NCI-H524 (cell line): ENCODE results near the gene NEK11.

ENCODE experiments used
- DNase-seq, 2 experiments: peaks; one replicate each; lab custom pipeline; 2025; lab: John Stamatoyannopoulos, UW

NEK11 gene, protein sequence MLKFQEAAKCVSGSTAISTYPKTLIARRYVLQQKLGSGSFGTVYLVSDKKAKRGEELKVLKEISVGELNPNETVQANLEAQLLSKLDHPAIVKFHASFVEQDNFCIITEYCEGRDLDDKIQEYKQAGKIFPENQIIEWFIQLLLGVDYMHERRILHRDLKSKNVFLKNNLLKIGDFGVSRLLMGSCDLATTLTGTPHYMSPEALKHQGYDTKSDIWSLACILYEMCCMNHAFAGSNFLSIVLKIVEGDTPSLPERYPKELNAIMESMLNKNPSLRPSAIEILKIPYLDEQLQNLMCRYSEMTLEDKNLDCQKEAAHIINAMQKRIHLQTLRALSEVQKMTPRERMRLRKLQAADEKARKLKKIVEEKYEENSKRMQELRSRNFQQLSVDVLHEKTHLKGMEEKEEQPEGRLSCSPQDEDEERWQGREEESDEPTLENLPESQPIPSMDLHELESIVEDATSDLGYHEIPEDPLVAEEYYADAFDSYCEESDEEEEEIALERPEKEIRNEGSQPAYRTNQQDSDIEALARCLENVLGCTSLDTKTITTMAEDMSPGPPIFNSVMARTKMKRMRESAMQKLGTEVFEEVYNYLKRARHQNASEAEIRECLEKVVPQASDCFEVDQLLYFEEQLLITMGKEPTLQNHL

DNA sequence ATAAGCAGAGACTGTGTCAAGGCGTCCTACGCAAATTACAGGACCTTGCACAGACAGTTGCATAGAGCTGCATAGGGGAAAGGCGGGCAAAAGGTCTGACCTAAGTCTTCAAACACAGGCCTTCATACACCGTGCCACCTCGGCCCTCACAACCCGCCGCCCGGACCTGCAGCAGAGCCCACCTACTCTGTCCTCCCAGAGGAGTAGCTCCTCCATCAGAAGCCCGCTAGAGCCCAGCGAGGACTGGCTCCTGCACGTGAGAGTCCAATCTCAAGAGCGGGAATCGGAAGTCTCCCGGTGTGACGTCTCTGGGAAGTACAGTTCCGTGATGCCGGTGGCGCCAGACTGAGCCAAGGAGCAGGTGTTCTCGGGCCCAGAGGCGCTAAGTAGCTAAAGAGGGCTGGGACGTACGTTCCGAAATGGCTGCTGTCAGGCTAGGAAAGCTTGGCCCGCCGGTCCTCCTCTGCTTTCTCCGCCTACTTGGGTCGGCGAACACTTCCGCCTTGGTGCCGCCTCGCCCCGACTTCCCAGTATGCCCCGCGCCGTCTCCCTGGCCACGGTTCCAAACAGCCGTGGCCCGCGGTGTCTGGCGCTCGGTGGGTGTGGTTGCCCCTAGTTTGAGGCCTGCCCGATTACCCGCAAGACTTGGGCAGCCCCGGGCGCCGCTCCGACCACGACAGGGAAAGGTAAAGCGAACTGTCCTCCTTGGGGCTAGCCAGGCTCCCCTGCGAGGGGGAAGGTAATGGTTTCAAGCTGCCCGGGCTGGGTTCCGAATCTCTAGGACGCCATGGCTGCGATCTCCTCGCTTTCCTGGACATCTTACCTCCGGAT, at the start of gene NEK11, which contains the start of gene ASTE1:
NEK11 (plus strand) TSS at position 557 of the 831 bp plus-strand sequence. CDS start 2,832 bp downstream, outside the sequence.
ASTE1 (minus strand) TSS at position 505 of the 831 bp plus-strand sequence. CDS start 1,519 bp downstream, outside the sequence.
- peak; percentile 88 to 90 for DNase-seq

DNA sequence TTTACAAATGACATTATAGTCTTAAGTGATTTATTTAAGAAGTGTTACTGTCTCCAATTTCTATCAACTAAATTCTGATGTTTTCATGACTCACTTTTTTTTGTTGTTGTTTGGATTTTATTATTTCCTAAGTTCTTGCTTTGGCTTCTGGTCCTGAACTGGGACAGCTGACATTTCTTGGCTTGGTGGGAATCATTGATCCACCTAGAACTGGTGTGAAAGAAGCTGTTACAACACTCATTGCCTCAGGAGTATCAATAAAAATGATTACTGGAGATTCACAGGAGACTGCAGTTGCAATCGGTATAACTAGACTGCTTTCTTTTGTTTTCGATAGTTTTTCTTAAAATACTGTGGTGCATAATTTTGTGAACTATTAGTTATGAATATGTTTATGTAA, 47.6 kb upstream of the NEK11 start:
- no peak for DNase-seq

DNA sequence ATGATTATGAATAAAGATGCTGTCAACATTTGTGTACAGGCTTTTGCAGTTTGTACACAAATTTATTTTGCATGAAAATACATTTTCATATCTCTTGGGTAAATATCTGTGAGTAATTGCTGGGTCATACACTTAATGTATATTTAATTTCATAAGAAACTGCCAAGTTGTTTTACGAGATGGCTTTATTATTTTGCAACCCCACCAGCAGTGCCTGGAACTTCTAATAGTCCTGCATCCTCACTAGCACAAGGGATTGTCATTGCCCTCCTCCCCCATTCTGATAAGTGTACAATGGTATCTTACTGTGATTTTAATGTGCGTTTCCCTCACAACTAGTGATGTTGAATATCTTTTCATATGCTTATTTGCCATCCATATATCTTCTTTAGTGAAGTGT, 45.2 kb upstream of the NEK11 start:
- DNase-seq: no peak

DNA sequence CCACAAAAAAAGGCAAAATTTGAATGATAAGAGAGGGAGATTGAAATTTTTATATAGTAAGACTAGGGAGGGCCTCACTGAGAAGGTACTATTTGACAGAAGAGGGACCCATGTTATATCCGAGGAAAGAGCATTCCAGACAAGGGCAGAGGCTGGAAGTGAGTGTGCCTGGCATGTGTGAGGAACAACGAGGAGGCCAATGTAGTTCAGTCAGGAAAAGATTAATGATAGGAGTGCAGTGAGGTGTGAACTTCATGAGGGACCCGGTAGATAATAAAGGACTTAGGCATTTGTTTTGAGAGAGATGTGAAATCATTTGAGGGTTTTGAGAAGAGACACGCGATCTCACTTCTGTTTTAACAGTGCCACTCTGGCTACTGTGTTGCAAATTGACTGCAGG, 36.4 kb upstream of the NEK11 start:
- no peak for DNase-seq

DNA sequence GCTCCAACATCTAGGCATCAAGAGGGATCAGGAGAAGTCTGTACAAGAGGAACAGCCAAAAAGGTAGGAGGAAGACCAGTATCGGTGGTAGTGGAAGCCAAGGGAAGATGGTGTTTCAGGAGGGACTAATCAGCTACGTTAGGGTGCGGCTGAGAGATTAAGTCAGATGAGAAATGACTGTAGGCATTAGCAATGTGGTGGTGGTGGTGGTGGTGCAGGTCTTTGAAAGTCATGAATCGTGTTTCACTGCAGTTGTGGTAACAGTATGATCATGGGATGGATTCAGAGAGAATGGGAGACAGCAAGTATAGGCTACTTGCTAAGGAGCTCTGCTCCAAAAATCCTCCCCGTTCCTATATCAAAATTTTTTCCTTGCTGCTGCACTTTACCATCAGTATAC, 35.6 kb upstream of the NEK11 start:
- no peak for DNase-seq

DNA sequence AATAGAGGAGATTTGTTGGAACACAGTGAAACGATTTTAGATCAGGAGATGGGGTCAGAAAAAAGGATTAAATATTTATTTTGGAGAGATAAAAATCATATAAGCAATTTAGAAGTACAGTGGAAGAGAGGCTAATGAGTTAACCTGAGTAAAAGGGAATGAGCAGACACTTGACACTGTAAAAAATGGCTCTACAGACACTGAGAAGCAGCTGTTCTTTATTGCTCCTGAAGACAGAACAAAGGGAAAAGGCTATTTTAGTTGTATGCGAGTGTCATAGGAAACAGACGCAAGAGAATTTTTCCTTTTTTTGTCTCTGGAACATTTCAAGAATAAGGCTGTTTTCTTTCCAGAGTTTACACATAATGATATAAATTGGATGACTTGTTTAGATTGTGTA, 34.3 kb upstream of the NEK11 start:
- DNase-seq: peak in 1 of 2 experiments; percentile 58

DNA sequence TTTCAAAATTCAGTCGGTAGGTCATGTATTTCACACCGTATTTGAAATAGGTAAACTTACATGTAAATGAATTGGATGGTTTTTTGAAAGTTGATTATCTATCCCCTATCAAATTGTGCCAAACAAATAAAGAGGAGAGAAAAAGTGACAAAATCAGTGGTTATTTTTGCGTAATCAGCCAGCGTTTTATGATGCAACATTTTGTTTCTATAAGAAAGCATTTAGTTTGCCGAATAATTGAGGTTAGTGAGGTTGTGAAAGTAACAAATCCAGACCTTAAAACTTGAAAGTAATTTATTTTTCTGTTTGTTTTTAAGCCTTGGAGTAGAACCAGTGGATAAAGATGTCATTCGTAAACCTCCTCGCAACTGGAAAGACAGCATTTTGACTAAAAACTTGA, 29.4 kb upstream of the NEK11 start:
- DNase-seq: no peak

DNA sequence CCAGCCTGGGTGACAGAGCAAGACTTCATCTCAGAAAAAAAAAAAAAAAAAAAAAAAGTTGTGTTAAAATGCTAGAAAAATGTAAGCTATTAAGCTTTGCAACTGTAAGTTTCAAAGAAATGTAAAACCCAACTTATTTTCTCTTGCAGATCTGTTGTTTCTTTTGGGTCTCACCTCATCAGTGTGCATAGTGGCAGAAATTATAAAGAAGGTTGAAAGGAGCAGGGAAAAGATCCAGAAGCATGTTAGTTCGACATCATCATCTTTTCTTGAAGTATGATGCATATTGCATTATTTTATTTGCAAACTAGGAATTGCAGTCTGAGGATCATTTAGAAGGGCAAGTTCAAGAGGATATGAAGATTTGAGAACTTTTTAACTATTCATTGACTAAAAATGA, 25.6 kb upstream of the NEK11 start:
- DNase-seq: no peak

DNA sequence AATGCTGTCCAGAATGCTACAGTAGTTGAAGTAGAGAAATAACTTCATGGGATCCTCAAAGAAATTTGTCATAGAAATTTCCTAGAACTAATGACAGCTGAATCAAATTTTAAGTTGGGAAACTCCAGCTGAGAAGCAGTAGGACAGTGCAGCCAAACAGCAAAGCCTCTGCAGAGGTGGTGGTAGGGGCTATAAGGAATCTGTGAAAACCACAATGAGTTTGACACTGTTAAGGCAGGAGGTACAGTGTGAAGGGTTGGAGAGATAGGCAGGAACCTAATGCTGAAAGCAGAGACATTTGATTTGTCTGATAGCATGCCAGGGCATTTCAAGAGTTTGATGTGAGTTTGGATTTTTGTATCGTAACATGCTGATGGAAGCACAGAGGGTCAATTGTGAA, 22.1 kb upstream of the NEK11 start:
- DNase-seq: no peak

DNA sequence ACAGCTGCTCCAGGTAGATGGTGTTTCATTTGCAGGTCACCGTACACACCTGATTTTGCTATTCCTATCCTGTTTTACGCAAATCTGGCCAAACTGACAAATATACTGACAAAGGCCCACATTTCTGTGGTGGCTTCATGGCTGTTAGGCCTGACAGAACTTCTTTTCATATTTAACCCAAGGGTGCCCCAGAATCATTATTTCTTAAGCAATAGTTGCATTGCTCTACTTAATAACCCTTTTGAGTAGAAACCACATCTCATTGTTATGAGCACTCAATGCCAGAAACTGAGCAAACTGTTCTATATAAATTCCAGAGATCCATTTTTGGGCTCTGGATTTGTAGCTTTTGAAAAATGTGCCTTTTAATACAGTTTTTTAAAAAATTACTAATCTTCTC, 19.4 kb upstream of the NEK11 start:
- DNase-seq: no peak

DNA sequence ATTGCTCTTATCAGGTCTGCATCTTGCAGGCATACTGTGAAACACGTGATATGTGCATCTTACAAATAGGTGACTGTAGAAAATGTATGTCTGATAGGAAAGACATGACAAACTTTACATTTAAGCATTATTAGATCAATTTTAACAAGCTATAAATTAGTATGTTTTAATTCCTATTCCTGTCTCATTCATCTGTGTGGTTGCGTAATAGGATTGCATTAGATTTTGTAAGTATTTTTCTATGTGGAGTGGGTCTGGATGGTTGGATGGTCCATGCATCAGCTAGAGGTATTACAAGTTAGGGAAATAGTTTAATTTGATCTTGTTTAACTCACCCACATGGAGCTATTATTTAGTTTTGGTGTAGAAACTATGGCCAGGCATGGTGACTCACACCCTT, 18.9 kb upstream of the NEK11 start:
- no peak for DNase-seq

DNA sequence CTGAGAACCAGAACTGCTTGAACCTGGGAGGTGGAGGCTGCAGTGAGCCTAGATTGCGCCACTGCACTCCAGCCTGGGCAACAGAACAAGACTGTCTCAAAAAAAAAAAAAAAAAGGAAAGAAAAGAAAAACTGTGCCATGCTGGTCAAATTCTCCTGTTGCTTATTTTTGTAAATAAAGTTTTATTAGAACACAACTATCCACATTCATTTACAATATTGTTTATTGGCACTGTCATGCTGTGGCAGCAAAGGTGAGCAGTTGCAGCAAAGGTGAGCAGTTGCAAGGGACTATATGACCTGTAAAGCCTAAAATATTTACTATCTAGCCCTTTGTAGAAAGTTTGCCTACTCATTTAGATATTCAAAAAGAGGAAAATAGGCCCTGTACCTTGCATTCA, 18.4 kb upstream of the NEK11 start:
- DNase-seq: no peak

DNA sequence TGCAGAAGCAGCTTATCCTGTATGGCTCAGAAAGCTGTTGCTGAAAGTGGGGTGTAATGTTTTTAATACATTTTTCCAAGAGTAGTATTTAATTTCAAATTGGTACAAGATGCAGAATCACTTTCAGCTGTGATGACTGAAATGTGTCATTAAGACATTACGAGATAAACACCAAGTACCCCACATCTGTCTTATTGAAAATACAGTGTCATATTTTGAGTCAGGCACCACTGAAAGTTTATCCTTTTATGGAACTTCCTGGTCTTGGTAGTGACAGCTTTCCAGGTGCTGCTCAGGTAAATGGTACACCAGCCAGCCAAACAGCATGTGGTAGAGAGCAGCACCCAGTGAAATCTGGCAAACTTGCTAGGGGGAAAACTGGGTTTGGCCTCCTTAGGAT, 17.0 kb upstream of the NEK11 start:
- DNase-seq: no peak

DNA sequence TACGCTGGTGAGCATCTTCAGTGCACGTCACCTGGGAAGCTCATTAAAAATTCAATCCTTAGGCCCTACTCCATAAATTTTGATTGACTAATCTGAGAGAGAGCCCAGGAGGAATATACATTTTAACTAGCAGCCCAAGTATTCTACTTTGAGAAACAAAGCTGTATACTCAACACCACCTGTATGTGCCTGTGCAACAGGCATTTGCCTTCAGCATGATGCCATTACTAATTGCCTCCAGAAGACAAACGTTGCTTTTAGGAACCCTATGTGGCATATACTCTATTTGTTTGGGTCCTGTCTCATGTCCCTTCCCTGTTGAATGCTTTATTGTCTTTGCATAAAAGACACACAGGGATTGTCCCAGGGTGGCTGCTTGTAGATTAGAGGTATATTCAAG, 7.7 kb upstream of the NEK11 start:
- DNase-seq: no peak

DNA sequence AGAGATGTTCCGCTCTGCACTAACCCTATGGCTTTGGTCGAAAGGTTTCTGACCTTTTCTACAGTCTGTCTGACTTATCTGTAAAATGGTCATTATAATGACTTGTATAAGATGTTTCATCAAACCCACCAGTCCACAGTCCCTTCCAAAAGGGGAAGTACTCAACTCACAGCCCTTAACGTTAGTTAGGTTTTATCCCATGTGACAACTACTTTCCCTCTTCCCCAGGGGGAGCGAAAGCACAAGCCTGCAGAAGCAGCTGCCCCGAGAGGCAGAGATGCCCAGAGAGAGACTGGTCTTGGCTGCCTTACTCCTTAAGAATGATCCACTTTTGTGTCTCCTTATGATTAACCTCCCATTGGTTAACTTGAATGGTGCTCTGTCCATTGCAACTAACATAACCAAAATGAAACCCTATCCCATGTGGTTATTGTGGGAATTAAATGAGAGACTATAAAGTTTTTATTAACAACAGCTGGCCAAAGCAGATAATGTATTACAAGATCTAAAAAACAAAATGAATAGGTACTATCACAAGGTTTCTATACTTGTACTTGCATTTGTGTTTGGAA, 6.5 kb upstream of the NEK11 start:
- DNase-seq: no peak

DNA sequence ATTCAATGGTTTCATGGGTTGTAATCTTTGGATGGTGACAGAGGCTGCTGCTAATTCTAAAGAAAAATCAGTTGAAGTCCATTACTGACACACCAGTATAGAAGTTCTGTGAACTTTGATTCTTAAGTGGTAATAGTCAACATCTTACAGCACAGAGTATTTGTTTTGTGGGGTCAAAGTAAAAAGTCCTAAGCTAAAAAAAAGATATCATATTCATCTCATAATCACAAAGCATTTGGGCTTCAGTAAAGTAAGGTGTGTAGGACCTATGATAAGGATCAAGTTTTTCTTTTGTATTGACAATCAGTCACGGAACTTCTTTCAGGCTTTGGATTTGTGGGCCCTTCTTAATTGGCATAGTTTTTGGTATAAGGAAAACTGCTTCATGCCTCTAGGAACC, 1.1 kb upstream of the NEK11 start:
- DNase-seq: no peak

DNA sequence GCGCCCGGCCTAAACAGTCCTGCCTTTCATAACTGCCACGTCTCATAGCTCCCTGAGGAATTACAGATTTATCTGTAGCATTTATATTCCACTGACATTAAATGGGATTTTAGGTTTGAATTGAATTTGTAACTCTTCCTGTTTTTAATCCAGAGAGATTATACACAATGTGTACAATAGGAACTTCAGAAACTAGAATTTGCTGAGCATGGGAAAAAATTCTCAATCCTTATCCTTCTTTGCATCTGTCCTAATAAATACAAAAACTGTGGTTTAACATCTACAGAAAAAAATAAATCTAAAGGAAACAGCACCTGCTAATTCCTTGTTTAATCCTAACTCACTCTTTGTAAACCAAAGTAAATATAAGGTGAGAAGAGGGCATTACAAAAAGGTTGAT, 2.2 kb downstream of the NEK11 start:
- no peak for DNase-seq

DNA sequence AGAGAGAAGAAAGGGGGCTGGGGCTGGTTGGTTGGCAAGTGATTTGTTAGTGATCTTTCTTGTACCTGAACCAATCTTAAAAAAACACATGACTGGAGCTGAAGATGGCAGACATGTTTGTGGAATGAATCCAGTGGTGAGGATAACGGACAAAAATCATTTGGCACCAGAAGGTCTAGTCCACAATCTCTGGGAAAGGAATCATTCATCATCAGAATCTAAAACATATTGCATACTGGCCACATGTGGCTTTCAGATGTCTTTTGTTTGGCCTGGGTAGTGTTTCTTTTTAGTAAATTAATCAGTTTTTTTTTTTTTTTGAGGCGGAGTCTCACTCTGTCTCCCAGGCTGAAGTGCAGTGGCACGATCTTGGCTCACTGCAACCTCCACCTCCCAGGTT, 5.0 kb downstream of the NEK11 start:
- no peak for DNase-seq

DNA sequence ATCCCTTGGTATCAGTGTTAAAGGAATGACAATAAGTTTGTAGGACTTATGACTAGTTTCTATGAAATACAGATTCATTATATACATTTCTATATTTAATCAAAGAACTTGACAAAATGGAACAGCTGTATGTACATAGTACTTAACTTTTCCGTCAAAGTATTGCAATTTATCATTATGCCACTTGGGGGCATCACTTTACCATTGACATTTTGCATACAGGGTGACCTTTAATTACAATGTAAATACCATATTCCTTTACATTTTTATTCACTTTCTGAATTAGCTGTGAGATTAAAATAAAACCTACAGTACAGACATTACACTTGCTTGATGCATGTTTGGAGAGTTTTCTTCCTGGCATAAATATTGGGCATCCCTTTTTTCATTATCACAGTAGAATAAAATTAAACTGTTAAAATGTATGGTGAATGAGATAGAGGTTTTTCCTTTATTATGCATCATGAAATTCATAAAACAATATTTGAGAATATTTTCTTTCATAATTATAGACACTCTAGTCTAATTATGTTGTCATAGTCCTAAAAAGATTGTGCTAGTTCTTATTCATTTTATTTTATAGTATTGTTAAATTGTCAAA, 6.9 kb downstream of the NEK11 start:
- peak; percentile 31 to 70 for DNase-seq

DNA sequence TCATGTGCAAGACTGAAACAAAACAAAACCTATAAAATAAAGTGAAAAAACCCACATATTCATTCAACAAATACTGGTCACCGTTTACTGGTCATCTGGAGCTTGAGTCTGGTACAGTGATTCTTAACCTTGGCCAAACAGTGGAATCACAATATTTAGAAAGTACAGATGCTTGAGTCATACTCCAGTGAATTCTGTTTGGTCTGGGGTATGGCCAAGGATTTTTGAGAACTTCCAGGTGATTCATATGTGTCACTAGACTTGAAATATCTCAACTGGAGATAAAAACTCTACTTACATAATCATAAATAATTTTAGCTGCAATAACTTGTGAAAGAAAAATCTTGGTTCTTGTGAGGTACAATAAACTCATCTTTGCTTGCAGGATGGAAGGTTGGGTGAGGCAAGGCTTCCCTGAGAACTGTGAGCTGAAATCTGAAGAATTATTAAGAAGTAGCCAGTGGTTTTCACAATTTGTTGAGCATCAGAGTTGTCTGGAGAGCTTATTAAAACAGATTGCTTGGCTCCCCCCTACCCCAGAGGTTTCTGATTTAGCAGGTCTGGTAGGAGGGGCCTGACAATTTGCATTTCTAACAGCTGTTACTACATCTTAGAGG, 9.6 kb downstream of the NEK11 start:
- peak in 1 of 2 experiments; percentile 18 for DNase-seq

DNA sequence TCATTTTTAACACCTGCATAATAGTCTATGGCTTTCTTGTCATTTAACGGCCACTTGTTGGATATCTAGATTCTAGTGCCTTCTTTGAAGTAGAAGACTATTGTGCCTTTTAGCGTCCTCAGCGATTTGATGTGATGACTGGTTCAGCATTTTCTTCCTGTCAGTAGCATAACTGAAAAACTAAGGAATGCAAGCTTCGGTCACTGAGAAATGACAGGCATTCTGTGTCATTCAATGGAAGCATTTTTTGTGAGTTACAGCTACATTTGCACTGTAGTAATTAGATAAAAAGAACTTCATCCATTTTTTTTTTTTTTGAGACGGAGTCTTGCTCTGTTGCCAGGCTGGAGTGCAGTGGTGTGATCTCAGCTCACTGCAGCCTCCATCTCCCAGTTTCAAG, 10.3 kb downstream of the NEK11 start:
- DNase-seq: no peak
